HepG2 (cell line): ENCODE results near the gene RNASE7. TPM values are rescaled to one million over a fixed set of nuclear protein-coding genes. Genes with fewer than 3 reads are reported as not detected.

Source experiments
- BRCA1 ChIP-seq: sonication (generic); formaldehyde crosslinking; IDR thresholded peaks from 2 replicates; pipeline ENCODE4 v1.4.0; 2020; ENCODE audit warnings: missing genetic modification reagents
- CC2D1A ChIP-seq: sonication (generic); formaldehyde crosslinking; IDR thresholded peaks from 2 replicates; pipeline ENCODE4 v1.8.1; 2023; ENCODE audit warnings: mild to moderate bottlenecking, missing genetic modification reagents
- CEBPB ChIP-seq: IDR thresholded peaks from 2 replicates; pipeline ENCODE4 v1.6.1; 2011; ENCODE audit warnings: low read depth, low read length, improper control_type of control experiment, borderline replicate concordance
- FLYWCH1 ChIP-seq: sonication (generic); formaldehyde crosslinking; IDR thresholded peaks from 2 replicates; pipeline ENCODE4 v1.8.1; 2023; ENCODE audit warnings: mild to moderate bottlenecking, missing genetic modification reagents
- GMEB2 ChIP-seq: IDR thresholded peaks from 2 replicates; pipeline ENCODE4 v1.6.1; 2016; ENCODE audit warnings: missing biosample characterization, missing genetic modification reagents, low read depth
- IRF2 ChIP-seq: IDR thresholded peaks from 2 replicates; pipeline ENCODE4 v1.6.1; 2018; ENCODE audit warnings: missing genetic modification reagents, missing compliant biosample characterization
- MLX ChIP-seq: IDR thresholded peaks from 2 replicates; pipeline ENCODE4 v1.6.1; 2016
- MLXIP ChIP-seq: sonication (generic); formaldehyde crosslinking; IDR thresholded peaks from 2 replicates; pipeline ENCODE4 v1.9.0; 2021; ENCODE audit warnings: missing genetic modification reagents, borderline replicate concordance
- MTA1 ChIP-seq: sonication (generic); formaldehyde crosslinking; IDR thresholded peaks from 2 replicates; pipeline ENCODE4 v1.4.0; 2020; ENCODE audit warnings: missing genetic modification reagents, mild to moderate bottlenecking, borderline replicate concordance
- PHF5A ChIP-seq: IDR thresholded peaks from one replicate; pipeline ENCODE4 v1.6.1; 2018; ENCODE audit warnings: low read depth, missing genetic modification reagents; ENCODE audit not compliant: unreplicated experiment
- POGK ChIP-seq: sonication (generic); formaldehyde crosslinking; conservative IDR thresholded peaks from 2 replicates; pipeline ENCODE4 v1.8.0; 2022; ENCODE audit warnings: mild to moderate bottlenecking, moderate library complexity, missing genetic modification reagents
- PTBP1 ChIP-seq: fragments of 200-400 bp; formaldehyde crosslinking; IDR thresholded peaks from 2 replicates; pipeline ENCODE4 v1.6.1; 2018; ENCODE audit warnings: low read length, low read depth; ENCODE audit not compliant: poor library complexity, severe bottlenecking
- SIN3A ChIP-seq: IDR thresholded peaks from 2 replicates; pipeline ENCODE4 v1.6.1; 2011; ENCODE audit warnings: low read depth, mild to moderate bottlenecking, control low read depth, low read length, borderline replicate concordance
- SMAD9 ChIP-seq: sonication (generic); formaldehyde crosslinking; IDR thresholded peaks from 2 replicates; pipeline ENCODE4 v1.5.1; 2020; ENCODE audit warnings: mild to moderate bottlenecking, missing genetic modification reagents
- SNAI1 ChIP-seq: sonication (generic); formaldehyde crosslinking; IDR thresholded peaks from 2 replicates; pipeline ENCODE4 v1.5.0; 2020; ENCODE audit warnings: mild to moderate bottlenecking, missing genetic modification reagents, borderline replicate concordance
- SRY ChIP-seq: sonication (generic); formaldehyde crosslinking; IDR thresholded peaks from 2 replicates; pipeline ENCODE4 v1.8.0; 2022; ENCODE audit warnings: mild to moderate bottlenecking, missing genetic modification reagents
- TBX3 ChIP-seq: fragments of 450-650 bp; IDR thresholded peaks from 2 replicates; pipeline ENCODE4 v1.6.1; 2017; ENCODE audit warnings: antibody characterized with exemption, mild to moderate bottlenecking, inconsistent platforms, borderline replicate concordance
- XBP1 ChIP-seq: sonication (generic); formaldehyde crosslinking; IDR thresholded peaks from 2 replicates; pipeline ENCODE4 v1.5.0; 2020; ENCODE audit warnings: missing genetic modification reagents
- ZNF34 ChIP-seq: sonication (generic); formaldehyde crosslinking; IDR thresholded peaks from 2 replicates; pipeline ENCODE4 v1.4.0; 2020; ENCODE audit warnings: mild to moderate bottlenecking, missing genetic modification reagents, borderline replicate concordance
- ZNF501 ChIP-seq: sonication (generic); formaldehyde crosslinking; IDR thresholded peaks from 2 replicates; pipeline ENCODE4 v1.5.1; 2020; ENCODE audit warnings: mild to moderate bottlenecking, moderate library complexity, missing genetic modification reagents
- ZNF746 ChIP-seq: sonication (generic); formaldehyde crosslinking; IDR thresholded peaks from 2 replicates; pipeline ENCODE4 v1.8.0; 2022; ENCODE audit warnings: mild to moderate bottlenecking, missing genetic modification reagents
- ZNF766 ChIP-seq: sonication (generic); formaldehyde crosslinking; IDR thresholded peaks from 2 replicates; pipeline ENCODE4 v1.5.0; 2020; ENCODE audit warnings: missing genetic modification reagents, borderline replicate concordance
- ZSCAN29 ChIP-seq: sonication (generic); formaldehyde crosslinking; conservative IDR thresholded peaks from 2 replicates; pipeline ENCODE4 v1.4.0; 2020; ENCODE audit warnings: mild to moderate bottlenecking, missing genetic modification reagents
- polyA plus RNA-seq, 8 experiments: library from polyadenylated mRNA; depleted of rRNA in 3 of 8; stranded (reverse) in 7 of 8; unstranded in 1 of 8; fragments of >200 nt; fragmentation: Illumina TruSeq in 4 of 8; extraction: Trizol in 4 of 8; gene quantifications; 2 replicates each; pipeline versions ENCODE4 v1.2.1 to v1.2.3, GENCODE V29; 2011 to 2016; ENCODE audit warnings: low read depth in 4 of 8, missing spikeins in 1 of 8, mixed read lengths in 1 of 8; ENCODE audit not compliant: insufficient read depth in 1 of 8
- total RNA-seq, 5 experiments: library from RNA; depleted of rRNA; stranded (reverse); fragments of >200 nt; fragmentation: Illumina TruSeq; extraction: Trizol; gene quantifications; 2 replicates each; pipeline ENCODE4 v1.2.3, GENCODE V29; 2016; ENCODE audit warnings: low read depth in 1 of 5

RNASE7 gene
- total and polyA plus RNA-seq, 2 of the 13 experiments (the other 11 are each of a cell fraction or from before 2014, with no cell fraction given) = 0.04 TPM; not detected in 1

- TF ChIP-seq MLXIP (CRISPR knock-in tag) (no peak), SIN3A (no peak), ZNF34 (no peak), CC2D1A (CRISPR knock-in tag) (no peak), SMAD9 (CRISPR knock-in tag) (no peak), ZSCAN29 (CRISPR knock-in tag) (no peak), CEBPB (no peak), FLYWCH1 (CRISPR knock-in tag) (no peak), MTA1 (CRISPR knock-in tag) (no peak), PTBP1 (no peak), BRCA1 (no peak), GMEB2 (CRISPR knock-in tag) (no peak), ZNF746 (CRISPR knock-in tag) (peak; percentile 54; the same call in 1 of the 2 replicates), PHF5A (CRISPR knock-in tag) (no peak), XBP1 (CRISPR knock-in tag) (no peak), SRY (CRISPR knock-in tag) (0 out of 2 replicates have a peak, but pooled peaks have one; percentile 10), IRF2 (CRISPR knock-in tag) (no peak), MLX (CRISPR knock-in tag) (no peak), POGK (CRISPR knock-in tag) (no peak), ZNF501 (CRISPR knock-in tag) (no peak), TBX3 (no peak), SNAI1 (CRISPR knock-in tag) (no peak), ZNF766 (CRISPR knock-in tag) (no peak)
These were observed 29.3 kb downstream of the RNASE7 start (continued) for GRCh38 chr14:21071225-21072030.
